ENCODE data around the gene RERE.

Gene RERE

GRCh38 chr1:8314346-8315280, 502.8 kb downstream of the RERE start:
- no peak for TF ChIP-seq EZH2phosphoT487 (conservative IDR thresholded peaks at IDR 0.05; ENCODE audit: low read length)
- TF ChIP-seq CTCF (IDR thresholded peaks at IDR 0.05; ENCODE audit: insufficient read depth, low read length, poor library complexity, severe bottlenecking) = peak; percentile 41
- Histone ChIP-seq H3K4me3 (ENCODE audit: insufficient read depth, low read length, poor library complexity, severe bottlenecking) (no peak overlapping the region), H3K27me3 (ENCODE audit: low read length) (no peaks in the 10 kb centered on the region), H3K9me3 (ENCODE audit: insufficient read depth, low read length) (no peaks in the 10 kb centered on the region), H2AFZ (ENCODE audit: low read depth, low read length, severe bottlenecking) (no peak overlapping the region), H3K27ac (ENCODE audit: low read depth, low read length) (no peak overlapping the region), H3K4me2 (ENCODE audit: low read depth, low read length, poor library complexity, severe bottlenecking) (no peak overlapping the region), H4K20me1 (ENCODE audit: low read depth, low read length) (no peaks in the 10 kb centered on the region), H3K9ac (ENCODE audit: low read length) (no peak overlapping the region), H3F3A (ENCODE audit: insufficient read depth) (no peaks in the 10 kb centered on the region), H3K9me2 (replicated peaks; ENCODE audit: insufficient read depth, low read length) (no peaks in the 10 kb centered on the region), H3K36me3 (ENCODE audit: low read length) (no peaks in the 10 kb centered on the region), H3K79me2 (ENCODE audit: insufficient read depth, low read length) (no peaks in the 10 kb centered on the region)

- Histone ChIP-seq H3K27ac (ENCODE audit: low read depth, low read length) (no peak overlapping the region), H3K36me3 (ENCODE audit: low read length) (no peaks in the 10 kb centered on the region), H3K4me3 (ENCODE audit: insufficient read depth, low read length, poor library complexity, severe bottlenecking) (no peak overlapping the region), H3K79me2 (ENCODE audit: insufficient read depth, low read length) (no peaks in the 10 kb centered on the region), H2AFZ (ENCODE audit: low read depth, low read length, severe bottlenecking) (no peak overlapping the region), H4K20me1 (ENCODE audit: low read depth, low read length) (no peaks in the 10 kb centered on the region), H3K9me2 (replicated peaks; ENCODE audit: insufficient read depth, low read length) (no peaks in the 10 kb centered on the region), H3F3A (ENCODE audit: insufficient read depth) (no peaks in the 10 kb centered on the region), H3K9me3 (ENCODE audit: insufficient read depth, low read length) (no peaks in the 10 kb centered on the region), H3K9ac (ENCODE audit: low read length) (no peak overlapping the region), H3K27me3 (ENCODE audit: low read length) (no peaks in the 10 kb centered on the region), H3K4me2 (ENCODE audit: low read depth, low read length, poor library complexity, severe bottlenecking) (no peak overlapping the region)
- TF ChIP-seq CTCF (IDR thresholded peaks at IDR 0.05; ENCODE audit: insufficient read depth, low read length, poor library complexity, severe bottlenecking) = no peak
- TF ChIP-seq EZH2phosphoT487 (conservative IDR thresholded peaks at IDR 0.05; ENCODE audit: low read length) = no peak
Measured at GRCh38 chr1:8313231-8313630, 504.2 kb downstream of the RERE start.

GRCh38 chr1:8312235-8313218, 504.9 kb downstream of the RERE start:
- no peaks in the 10 kb centered on the region for H3K36me3 ChIP-seq (ENCODE audit: low read length)
- H3K4me2 ChIP-seq (ENCODE audit: low read depth, low read length, poor library complexity, severe bottlenecking) = no peak overlapping the region
- no peaks in the 10 kb centered on the region for H4K20me1 ChIP-seq (ENCODE audit: low read depth, low read length)
- no peaks in the 10 kb centered on the region for H3K27me3 ChIP-seq (ENCODE audit: low read length)
- H3K27ac ChIP-seq (ENCODE audit: low read depth, low read length) = no peak overlapping the region
- no peaks in the 10 kb centered on the region for H3K79me2 ChIP-seq (ENCODE audit: insufficient read depth, low read length)
- H3K9ac ChIP-seq (ENCODE audit: low read length) = no peak overlapping the region
- H2AFZ ChIP-seq (ENCODE audit: low read depth, low read length, severe bottlenecking) = no peak overlapping the region
- no peaks in the 10 kb centered on the region for H3F3A ChIP-seq (ENCODE audit: insufficient read depth)
- H3K4me3 ChIP-seq (ENCODE audit: insufficient read depth, low read length, poor library complexity, severe bottlenecking) = no peak overlapping the region
- no peaks in the 10 kb centered on the region for H3K9me2 ChIP-seq (replicated peaks; ENCODE audit: insufficient read depth, low read length)
- TF ChIP-seq CTCF (IDR thresholded peaks at IDR 0.05; ENCODE audit: insufficient read depth, low read length, poor library complexity, severe bottlenecking) = no peak
- TF ChIP-seq EZH2phosphoT487 (conservative IDR thresholded peaks at IDR 0.05; ENCODE audit: low read length) = no peak
- no peaks in the 10 kb centered on the region for H3K9me3 ChIP-seq (ENCODE audit: insufficient read depth, low read length)

All from SU-DHL-6 (cell line).